Ramos (cell line): ENCODE data around the gene BTN1A1.
"Not testable (repeated sequence)": the region's sequence is repeated elsewhere in the genome, so short reads cannot be mapped to it uniquely, and the experiment has no call there.

Experiments
- in situ Hi-C: fragments of 300-500 bp; cut with MboI; formaldehyde crosslinking; loops from one replicate; pipeline ENCODE4 v1.14.3; 2022; ENCODE audit warnings: low sequenced_read_pairs; ENCODE audit not compliant: unreplicated experiment

The BTN1A1 gene

GRCh38 chr6:26502165-26502564, 2.1 kb downstream of the BTN1A1 start:
- in situ Hi-C loops, result no loop called here

GRCh38 chr6:26502626-26503025, 2.5 kb downstream of the BTN1A1 start:
- in situ Hi-C loops, result no loop called here

DNA sequence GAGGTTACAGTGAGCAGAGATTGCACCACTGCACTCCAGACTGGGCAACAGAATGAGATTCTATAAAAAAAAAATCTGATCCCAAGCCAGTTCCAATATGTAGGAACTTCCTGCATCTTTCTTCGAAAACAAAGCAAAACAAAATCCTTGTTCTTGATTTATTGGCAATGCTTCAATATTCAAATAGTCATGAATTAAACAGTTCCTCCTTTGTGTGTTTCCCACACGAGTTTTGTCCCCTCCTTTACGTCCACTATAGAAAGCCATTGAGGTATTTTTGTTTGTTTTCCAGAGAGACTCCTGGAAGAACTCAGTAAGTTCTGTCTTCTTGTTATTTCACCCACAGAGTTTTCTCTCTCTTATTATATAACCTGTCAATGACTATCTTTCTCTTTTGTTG, 7.6 kb downstream of the BTN1A1 start:
- in situ Hi-C loops, result no loop called here

DNA sequence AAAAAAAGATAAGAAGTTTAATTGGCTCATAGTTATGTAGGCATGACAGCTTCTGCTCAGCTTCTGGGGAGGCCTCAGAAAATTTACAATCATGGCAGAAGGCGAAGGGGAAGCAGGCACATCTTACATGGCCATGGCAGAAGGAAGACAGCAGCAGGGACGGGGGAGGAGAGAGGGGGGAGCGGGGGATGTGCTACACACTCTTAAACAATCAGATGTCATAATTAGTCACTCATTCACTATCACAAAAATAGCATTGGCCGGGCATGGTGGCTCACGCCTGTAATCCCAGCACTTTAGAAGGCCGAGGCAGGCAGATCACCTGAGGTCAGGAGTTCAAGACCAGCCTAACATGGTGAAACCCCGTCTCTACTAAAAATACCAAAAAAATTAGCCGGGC, 10.9 kb downstream of the BTN1A1 start:
- in situ Hi-C loops, result not testable (repeated sequence)

GRCh38 chr6:26514984-26515383, 14.9 kb downstream of the BTN1A1 start:
- in situ Hi-C loops, result no loop called here

DNA sequence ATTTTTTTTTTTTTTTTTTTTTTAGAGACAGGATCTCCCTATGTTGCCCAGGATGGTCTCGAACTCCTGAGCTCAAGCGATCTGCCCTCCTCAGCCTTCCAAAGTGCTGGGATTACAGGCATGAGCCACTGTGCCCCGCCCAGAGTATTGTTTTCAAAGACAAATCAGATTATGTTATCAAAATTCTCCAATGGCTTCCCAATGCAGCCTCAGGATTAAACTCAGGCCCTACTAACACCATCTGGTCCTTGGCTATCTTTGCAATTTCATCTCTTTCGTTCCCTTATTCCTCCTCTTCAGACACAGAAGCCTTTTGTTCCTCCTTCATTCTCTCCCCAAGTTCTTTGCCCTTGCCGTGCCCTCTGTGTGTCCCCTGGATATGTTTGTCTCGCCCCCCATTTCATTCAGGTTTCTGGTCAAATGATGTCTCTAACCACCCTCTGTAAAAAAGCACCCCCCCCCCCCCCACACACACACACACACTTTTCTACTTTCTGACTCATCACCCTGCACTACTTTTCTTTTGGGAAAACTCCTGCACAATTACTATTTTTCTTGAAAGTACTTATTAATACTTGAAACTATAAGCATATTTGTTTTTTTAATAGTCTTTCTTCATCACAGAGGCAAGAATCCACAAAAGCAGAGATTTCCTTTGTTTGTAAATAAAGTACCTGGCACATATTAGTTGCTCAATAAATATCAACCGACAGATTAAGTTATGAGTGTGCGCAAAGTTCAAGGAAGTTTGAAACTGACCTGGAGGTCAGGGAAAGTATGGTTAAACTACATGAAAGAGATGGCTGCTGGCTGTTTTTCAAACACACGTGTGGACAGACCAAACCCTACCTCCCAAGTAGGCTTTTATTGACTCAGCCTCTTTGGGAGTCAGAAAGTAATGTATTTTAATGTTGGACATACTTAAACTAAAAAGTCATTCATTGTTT, 16.7 kb downstream of the BTN1A1 start:
- in situ Hi-C loops, result no loop called here

GRCh38 chr6:26519359-26519758, 19.3 kb downstream of the BTN1A1 start:
- in situ Hi-C loops, result no loop called here

DNA sequence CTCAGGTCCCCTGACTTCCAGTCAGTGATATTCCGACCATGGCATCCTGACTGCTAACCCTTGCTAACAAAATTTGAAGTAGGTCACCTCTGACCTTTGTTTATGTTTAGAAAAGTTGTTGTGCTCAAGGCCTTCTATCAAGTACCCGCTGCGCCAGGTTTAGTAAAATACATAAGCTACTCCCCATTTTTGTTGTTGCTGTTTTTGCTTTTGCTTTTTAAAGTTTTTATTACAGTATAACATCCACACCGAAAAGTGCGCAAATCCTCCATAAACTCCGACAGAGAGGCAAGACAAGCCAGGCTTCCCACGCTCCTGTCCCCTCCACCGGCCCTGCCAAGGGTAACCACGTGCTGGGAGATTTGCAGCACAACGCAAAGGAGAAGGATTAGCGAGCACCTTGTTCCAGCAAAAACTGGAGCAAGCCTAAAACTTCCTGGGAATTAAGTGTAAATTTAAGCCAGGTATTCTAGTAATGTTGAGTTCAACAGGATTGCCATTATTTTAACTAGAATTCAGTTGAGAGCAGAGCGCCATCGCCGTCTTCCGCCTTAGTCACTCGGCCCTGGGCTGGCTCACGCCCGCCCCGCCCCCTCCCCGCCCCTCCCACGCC, 20.2 kb downstream of the BTN1A1 start:
- in situ Hi-C loops, result no loop called here

- in situ Hi-C loops, result no loop called here
Measured at GRCh38 chr6:26520850-26521599, 20.9 kb downstream of the BTN1A1 start.

DNA sequence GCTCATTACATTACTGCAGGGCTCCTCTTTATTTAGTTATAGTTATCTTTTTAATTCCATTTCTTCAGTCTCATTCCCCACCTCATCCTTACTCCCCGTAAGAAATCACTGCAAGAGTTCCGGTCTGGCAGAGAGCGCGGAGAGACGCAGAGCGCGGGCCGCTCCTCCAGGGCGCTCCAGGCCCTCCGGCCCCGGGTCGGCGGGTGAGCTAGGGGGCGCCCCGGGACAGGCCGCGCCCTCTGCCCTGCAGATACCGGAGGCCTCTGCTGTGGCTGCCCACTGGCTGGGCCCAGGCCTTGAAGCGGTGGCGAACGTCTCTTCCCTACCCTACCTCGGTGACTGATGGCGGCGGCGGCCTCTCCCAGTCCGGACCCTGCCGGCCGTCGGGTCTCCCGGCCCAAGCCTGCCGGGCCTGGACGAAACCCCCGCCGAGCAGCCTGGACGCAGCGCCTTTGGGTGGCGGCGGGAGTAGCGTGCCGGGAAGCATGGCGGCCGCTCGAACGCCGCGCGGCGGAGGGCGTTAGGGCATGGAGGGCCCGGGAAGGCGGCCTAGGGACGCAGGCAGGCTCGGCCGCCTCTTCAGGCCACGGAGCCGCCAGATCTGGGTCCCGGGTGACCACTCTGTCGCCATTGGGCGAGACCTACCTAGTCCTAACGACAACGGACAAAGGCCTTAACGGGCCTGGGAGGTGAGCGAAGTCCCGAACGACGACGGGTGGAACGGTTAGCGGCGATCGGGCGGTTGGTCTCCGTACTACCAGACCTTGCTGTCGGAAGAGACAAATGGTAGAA, 21.7 kb downstream of the BTN1A1 start:
- in situ Hi-C loops, result no loop called here

- in situ Hi-C loops, result not testable (repeated sequence)
Measured at GRCh38 chr6:26522486-26523228, 22.6 kb downstream of the BTN1A1 start.

GRCh38 chr6:26524314-26524713, 24.2 kb downstream of the BTN1A1 start:
- in situ Hi-C loops, result not testable (repeated sequence)

- in situ Hi-C loops, result no loop called here
Measured at GRCh38 chr6:26524722-26525370, 24.7 kb downstream of the BTN1A1 start.

DNA sequence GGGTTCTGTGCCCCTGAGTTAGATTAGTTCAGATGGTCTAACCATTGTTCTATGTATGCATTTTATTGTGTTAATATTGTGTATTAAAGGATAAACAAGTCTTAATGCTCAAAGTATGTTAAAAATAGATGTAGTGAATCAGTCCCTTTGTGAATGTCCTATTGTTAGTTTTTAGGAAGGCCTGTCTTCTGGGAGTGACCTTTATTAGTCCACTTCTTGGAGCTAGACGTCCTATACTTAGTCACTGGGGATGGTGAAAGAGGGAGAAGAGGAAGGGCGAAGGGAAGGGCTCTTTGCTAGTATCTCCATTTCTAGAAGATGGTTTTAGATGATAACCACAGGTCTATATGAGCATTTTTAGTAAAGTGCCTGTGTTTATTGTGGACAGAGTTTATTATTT, 25.7 kb downstream of the BTN1A1 start:
- in situ Hi-C loops, result no loop called here

DNA sequence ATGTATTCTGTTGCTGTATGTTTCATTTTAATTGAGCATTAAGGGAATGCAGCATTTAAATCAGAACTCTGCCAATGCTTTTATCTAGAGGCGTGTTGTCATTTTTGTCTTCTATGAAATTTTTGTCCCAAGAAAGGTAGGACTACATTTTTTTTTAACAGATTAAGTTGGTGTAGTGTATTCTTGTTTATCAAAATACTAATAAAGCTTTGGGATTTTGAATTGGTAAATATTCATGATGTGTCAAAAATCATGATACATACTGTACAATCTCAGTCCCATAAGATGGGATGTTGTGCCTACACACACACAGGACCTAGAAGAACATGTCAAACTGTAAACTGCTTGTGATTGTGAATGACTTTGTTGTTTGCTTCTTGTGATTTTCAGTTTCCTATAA, 26.8 kb downstream of the BTN1A1 start:
- in situ Hi-C loops, result no loop called here

- in situ Hi-C loops, result no loop called here
Measured at GRCh38 chr6:26530203-26530602, 30.1 kb downstream of the BTN1A1 start.

DNA sequence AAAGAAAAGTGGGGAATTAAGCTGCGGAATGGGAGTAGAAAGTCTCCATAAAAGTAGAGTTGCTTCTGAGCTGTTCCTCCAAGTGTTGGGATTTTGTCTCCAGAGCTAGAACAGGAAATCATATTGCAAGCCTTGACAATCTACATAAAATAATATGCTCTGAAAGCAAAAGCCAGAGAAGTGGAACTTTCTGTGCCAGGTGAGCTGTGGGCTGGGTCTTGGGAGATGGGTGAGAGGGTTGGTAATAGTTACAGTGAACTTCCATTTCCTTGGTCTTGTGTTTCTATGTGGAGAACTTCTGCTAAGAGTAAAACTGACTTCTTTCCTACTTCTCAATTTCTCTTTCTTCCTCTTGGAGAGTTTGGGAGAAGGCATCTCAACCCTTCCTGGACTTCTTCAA, 31.8 kb downstream of the BTN1A1 start:
- in situ Hi-C loops, result no loop called here

DNA sequence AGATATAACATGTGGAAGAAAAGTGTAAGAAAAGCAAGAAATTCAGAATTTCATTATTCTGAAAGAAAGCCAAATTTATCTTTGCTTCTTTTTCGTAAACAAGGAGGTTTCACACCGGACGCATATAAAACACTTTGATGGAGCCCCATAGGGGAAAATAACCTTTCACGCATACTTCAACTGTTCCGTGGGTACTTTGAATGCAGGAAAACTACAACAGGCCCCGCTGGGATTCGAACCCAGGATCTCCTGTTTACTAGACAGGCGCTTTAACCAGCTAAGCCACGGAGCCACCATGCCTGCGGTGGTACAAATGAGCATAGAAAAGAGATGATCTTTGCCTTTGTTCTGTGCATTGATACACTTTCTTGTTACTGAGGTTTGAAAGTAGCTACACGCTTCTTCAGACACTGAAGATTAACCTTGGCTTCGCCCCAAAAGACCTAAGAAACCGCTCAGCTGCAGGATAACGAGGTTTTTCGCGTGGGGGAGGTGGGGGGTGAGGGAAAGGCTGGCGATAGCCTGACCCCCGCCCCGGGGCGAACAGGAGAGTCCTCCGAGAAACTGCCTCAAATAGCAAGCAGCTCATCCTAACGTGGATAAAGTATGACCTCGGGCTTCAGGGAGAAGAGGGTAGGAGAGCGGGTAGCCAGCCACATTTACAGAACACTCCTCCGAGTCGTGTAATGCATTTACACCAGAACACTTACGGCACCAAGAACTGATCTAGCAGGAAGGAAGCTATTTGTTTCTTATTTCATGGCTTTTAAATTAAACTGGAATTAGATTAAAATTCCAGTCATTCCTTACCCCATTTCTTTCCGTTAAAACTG, 32.8 kb downstream of the BTN1A1 start:
- in situ Hi-C loops, result no loop called here
